Measurements from ENCODE around the gene SERPINC1. TPM values are rescaled to one million over a fixed set of nuclear protein-coding genes. Genes with fewer than 3 reads are reported as not detected.
"Not testable (repeated sequence)": the region's sequence is repeated elsewhere in the genome, so short reads cannot be mapped to it uniquely, and the experiment has no call there.

The SERPINC1 gene
- total RNA-seq, 1 donor from 2014 or later = 0.30 TPM

- no peaks in the 10 kb centered on the region for H3K9me3 ChIP-seq
- peak overlapping the region; percentile 86 for H3K4me3 ChIP-seq
- no peak for TF ChIP-seq CTCF (IDR thresholded peaks at IDR 0.05)
- peak overlapping the region; percentile 95 for H3K27ac ChIP-seq
- H3K4me1 ChIP-seq = peaks cover 51% of the 10 kb centered on the region
- intact Hi-C loops (cut with DNase I) = no loop called here
- no peaks in the 10 kb centered on the region for H3K27me3 ChIP-seq (ENCODE audit: low read depth)
- ATAC-seq (no peak), DNase-seq (no peak)
- H3K36me3 ChIP-seq = peaks cover 51% of the 10 kb centered on the region
These were observed 50.6 kb downstream of the SERPINC1 start for GRCh38 chr1:173866413-173867115.

GRCh38 chr1:173865468-173866164 lies 51.5 kb downstream of the SERPINC1 start:
- Histone ChIP-seq H3K9me3 (no peaks in the 10 kb centered on the region), H3K4me1 (peaks cover 42% of the 10 kb centered on the region), H3K27ac (no peak overlapping the region), H3K4me3 (peak overlapping the region; percentile 86), H3K36me3 (peaks cover 55% of the 10 kb centered on the region), H3K27me3 (ENCODE audit: low read depth) (no peaks in the 10 kb centered on the region)
- ATAC-seq (no peak), DNase-seq (no peak)
- intact Hi-C loops (cut with DNase I) = no loop called here
- no peak for TF ChIP-seq CTCF (IDR thresholded peaks at IDR 0.05)

- no peak for TF ChIP-seq CTCF (IDR thresholded peaks at IDR 0.05)
- Histone ChIP-seq H3K9me3 (no peaks in the 10 kb centered on the region), H3K4me1 (peaks cover 29% of the 10 kb centered on the region), H3K27me3 (ENCODE audit: low read depth) (no peaks in the 10 kb centered on the region), H3K27ac (no peak overlapping the region), H3K36me3 (peaks cover 65% of the 10 kb centered on the region), H3K4me3 (peak overlapping the region; percentile 86)
- no peak for DNase-seq
- intact Hi-C loops (cut with DNase I) = no loop called here
- no peak for ATAC-seq
These were observed 52.8 kb downstream of the SERPINC1 start for GRCh38 chr1:173864179-173864867.

- TF ChIP-seq CTCF (IDR thresholded peaks at IDR 0.05) = no peak
- ATAC-seq = no peak
These were observed 53.6 kb downstream of the SERPINC1 start for GRCh38 chr1:173863224-173864161.

GRCh38 chr1:173862769-173863223 lies 54.3 kb downstream of the SERPINC1 start:
- intact Hi-C loops (cut with DNase I) = no loop called here
- peaks cover 25% of the 10 kb centered on the region for H3K4me1 ChIP-seq
- no peaks in the 10 kb centered on the region for H3K27me3 ChIP-seq (ENCODE audit: low read depth)
- peaks cover 80% of the 10 kb centered on the region for H3K36me3 ChIP-seq
- no peak for TF ChIP-seq CTCF (IDR thresholded peaks at IDR 0.05)
- H3K9me3 ChIP-seq = no peaks in the 10 kb centered on the region
- H3K4me3 ChIP-seq = no peak overlapping the region
- DNase-seq = no peak
- no peak for ATAC-seq
- no peak overlapping the region for H3K27ac ChIP-seq

More at GRCh38 chr1:173863224-173864161, 53.6 kb downstream of the SERPINC1 start:
- Histone ChIP-seq H3K36me3 (peaks cover 73% of the 10 kb centered on the region), H3K9me3 (no peaks in the 10 kb centered on the region), H3K4me1 (peaks cover 25% of the 10 kb centered on the region), H3K27ac (no peak overlapping the region), H3K4me3 (no peak overlapping the region), H3K27me3 (ENCODE audit: low read depth) (no peaks in the 10 kb centered on the region)
- intact Hi-C loops (cut with DNase I) = no loop called here
- no peak for DNase-seq

GRCh38 chr1:173862146-173862768 lies 54.9 kb downstream of the SERPINC1 start:
- ATAC-seq; H3K27ac ChIP-seq; H3K9me3 ChIP-seq; intact Hi-C loops (cut with DNase I); DNase-seq; H3K4me3 ChIP-seq; H3K27me3 ChIP-seq (ENCODE audit: low read depth): not testable (repeated sequence)
- Histone ChIP-seq H3K36me3 (peaks cover 86% of the 10 kb centered on the region), H3K4me1 (peaks cover 25% of the 10 kb centered on the region)

Measured in lower lobe of right lung (tissue), 2 donors.